Stimulated activated CD8-positive, alpha-beta memory T cell treated with anti-CD3 and anti-CD28 coated beads, Interleukin-4, amount 100 ng/mL, for 48 hours (primary cell): ENCODE data around the gene CDK2.

Experiments
- DNase-seq: peaks from one replicate; pipeline ENCODE4 v3.0.0-alpha.2; 2020

CDK2 gene

DNA sequence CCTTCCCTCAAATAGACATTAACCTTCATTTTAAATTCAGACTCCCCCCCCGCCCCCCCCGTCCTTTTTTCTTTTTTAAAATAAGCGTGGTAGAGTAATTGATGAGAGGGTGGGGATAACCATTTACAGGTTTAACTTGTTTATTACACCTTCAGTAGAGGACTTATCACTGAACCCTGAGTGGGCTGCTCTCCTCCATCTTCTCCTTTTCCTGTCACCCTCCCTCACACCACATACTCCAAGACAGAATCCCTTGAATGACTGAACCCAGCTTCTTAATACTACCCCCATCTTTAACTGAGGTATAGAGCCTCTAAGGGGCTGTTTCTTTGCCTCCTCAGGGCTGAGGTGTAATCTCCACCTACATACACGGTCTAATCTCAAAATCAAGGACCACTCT lies 50.6 kb downstream of the CDK2 start:
- no peak for DNase-seq

DNA sequence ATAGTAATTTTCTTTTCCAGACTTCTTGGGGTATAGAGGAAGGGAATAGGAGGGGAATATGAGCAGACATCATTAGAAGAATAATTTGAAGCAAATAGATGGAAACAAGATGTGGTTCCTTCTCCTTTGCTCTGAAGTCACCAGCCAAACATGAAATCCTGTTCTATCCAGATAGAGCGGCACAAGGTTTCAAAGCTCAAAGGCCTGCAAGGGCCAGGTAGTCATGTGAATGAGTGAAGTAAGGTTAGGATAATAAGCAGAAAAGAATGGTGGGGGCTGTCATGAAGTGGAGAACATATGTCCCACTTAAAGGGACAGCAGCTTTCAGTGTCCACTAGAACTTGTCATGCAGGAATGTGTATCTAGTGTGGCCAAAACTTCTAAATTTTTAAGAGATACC lies 51.7 kb downstream of the CDK2 start:
- DNase-seq, result no peak

DNA sequence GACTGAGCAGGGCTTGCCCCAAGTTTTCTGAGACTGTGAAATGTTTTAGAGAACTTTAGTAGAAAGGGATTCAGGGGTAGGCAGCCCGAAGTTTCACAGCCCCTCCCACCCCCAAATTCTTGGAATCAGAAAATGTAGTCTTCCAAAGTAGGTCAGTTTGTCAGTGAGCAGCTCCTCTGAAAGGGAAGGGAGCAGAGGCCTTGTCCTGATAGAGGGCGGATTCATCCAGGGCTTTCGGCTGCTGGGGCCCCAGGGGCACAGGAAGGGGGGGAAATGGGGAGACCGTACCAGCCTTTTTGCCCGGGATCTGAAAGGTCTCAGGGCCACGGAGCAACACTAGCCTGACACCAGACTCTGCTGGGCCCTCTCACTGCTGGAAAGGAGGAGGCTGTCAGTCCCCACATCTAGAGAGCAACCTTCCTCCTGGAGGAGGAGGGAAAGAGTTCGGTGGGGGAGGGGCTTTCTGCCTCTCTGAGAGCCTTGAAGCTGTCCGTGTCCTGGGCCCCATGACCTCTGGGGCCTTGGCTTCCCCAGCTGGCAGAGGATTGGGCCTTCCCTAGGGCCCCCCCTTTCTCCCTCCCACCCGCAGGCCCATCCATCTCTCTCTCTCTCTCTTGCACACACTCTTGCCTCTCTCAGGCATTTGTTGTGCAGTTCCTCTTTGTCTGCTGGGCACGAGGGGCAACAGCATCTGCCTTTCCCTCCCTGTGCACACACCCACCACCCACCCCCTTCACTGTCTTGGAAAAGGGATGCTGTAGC lies 54.0 kb downstream of the CDK2 start, which contains the start of gene IKZF4:
TSS of gene IKZF4 (plus strand) at position 621 of the 762 bp plus-strand sequence. CDS start 451 bp downstream, outside the sequence.
- DNase-seq, result peak; percentile 50

DNA sequence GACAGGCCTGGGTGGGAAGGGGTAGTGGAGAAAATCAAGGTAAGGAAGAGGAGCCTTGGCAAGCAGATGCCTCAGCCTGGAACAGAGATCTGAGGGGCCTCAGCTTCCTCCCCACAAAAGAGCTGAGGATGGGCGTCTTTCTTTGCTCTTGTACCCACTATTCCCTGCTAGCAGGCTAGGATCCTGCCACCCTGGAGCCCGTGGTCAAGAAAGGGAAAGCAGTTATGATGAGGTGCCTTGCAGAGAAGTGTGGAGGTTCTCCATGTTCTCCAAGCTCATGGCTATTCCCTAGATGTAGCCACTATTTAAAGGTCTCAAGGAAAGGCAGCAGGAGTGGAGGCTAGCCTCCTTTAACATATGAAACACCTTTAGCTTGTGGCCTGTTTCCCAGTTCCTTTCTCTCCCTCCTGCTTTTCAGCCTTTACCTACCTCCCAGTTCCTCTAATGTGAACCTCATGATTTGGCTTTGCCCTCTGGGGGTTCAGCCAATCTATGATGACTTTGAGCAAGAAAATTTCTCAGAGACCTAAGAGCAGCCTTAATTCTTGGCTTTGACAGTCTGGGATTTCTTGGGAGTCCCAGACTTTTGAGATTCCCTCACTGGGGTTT lies 55.4 kb downstream of the CDK2 start:
- no peak for DNase-seq
